ENCODE data around the gene PKMYT1. TPM values are rescaled to one million over a fixed set of nuclear protein-coding genes. Genes with fewer than 3 reads are reported as not detected.
A peak's percentile ranks its signal among the peaks of the same experiment; 100 is the strongest.

The PKMYT1 gene
- total RNA-seq, 1 experiment from 2014 or later, result 34.7 TPM

GRCh38 chr16:3003582-3004270 is 23.5 kb upstream of the PKMYT1 start:
- BruUV-seq (replicated peaks), result no TSS peak
- peak; percentile 99 for DNase-seq (ENCODE audit: unreplicated experiment)
- peak; percentile 33 for TF ChIP-seq CTCF (IDR thresholded peaks at IDR 0.05; ENCODE audit: unreplicated experiment)
- Mint-ChIP-seq H3K27ac (ENCODE audit: low read depth, unreplicated experiment) (no peak overlapping the region), H3K9me3 (ENCODE audit: unreplicated experiment) (no peaks in the 10 kb centered on the region), H3K4me1 (ENCODE audit: insufficient read depth, unreplicated experiment) (no peaks in the 10 kb centered on the region), H3K27me3 (ENCODE audit: insufficient read depth, unreplicated experiment) (no peaks in the 10 kb centered on the region), H3K36me3 (ENCODE audit: insufficient read depth, unreplicated experiment) (no peaks in the 10 kb centered on the region), H3K4me3 (ENCODE audit: unreplicated experiment) (peak overlapping the region; percentile 60)
- POLR2A ChIA-PET, result interaction anchor here (0.7 to 2.2 kb wide), 12 partner anchors 12 to 957 kb away, joined by 3 to 41 read pairs (median 4); partner anchors contain the start of genes FLYWCH1, FLYWCH2, HCFC1R1 and THOC6
- CTCF ChIA-PET, result interaction anchor here (0.6 to 9.6 kb wide), 14 partner anchors 10 to 786 kb away, joined by 3 to 121 read pairs (median 4); partner anchors contain the start of gene TNFRSF12A
- intact Hi-C loops (cut with micrococcal nuclease), result loop anchor here (1.0 kb wide), 2 partner anchors 17 to 25 kb away; partner anchors contain the start of gene TNFRSF12A

- POLR2A ChIA-PET, result interaction anchor here (1.7 kb wide), 1 partner anchor 89 kb away, joined by 3 read pairs; the partner anchor contains the start of gene FLYWCH1
- no peak for TF ChIP-seq CTCF (IDR thresholded peaks at IDR 0.05; ENCODE audit: unreplicated experiment)
- H3K4me1 Mint-ChIP-seq (ENCODE audit: insufficient read depth, unreplicated experiment), result no peaks in the 10 kb centered on the region
- H3K36me3 Mint-ChIP-seq (ENCODE audit: insufficient read depth, unreplicated experiment), result no peaks in the 10 kb centered on the region
- H3K4me3 Mint-ChIP-seq (ENCODE audit: unreplicated experiment), result no peak overlapping the region
- CTCF ChIA-PET, result interaction anchor here (0.9 to 9.6 kb wide), 2 partner anchors 27 to 57 kb away, joined by 4 to 121 read pairs; no protein-coding TSS in a partner anchor
- intact Hi-C loops (cut with micrococcal nuclease), result no loop called here
- H3K27ac Mint-ChIP-seq (ENCODE audit: low read depth, unreplicated experiment), result no peak overlapping the region
- no peak for DNase-seq (ENCODE audit: unreplicated experiment)
- no peaks in the 10 kb centered on the region for H3K27me3 Mint-ChIP-seq (ENCODE audit: insufficient read depth, unreplicated experiment)
- no TSS peak for BruUV-seq (replicated peaks)
- H3K9me3 Mint-ChIP-seq (ENCODE audit: unreplicated experiment), result no peaks in the 10 kb centered on the region
These were observed 21.1 kb upstream of the PKMYT1 start for GRCh38 chr16:3001316-3001715.

- H3K4me3 Mint-ChIP-seq (ENCODE audit: unreplicated experiment), result no peak overlapping the region
- CTCF ChIA-PET, result interaction anchor here (0.9 to 9.6 kb wide), 2 partner anchors 28 to 58 kb away, joined by 4 to 121 read pairs; no protein-coding TSS in a partner anchor
- intact Hi-C loops (cut with micrococcal nuclease), result no loop called here
- POLR2A ChIA-PET, result no interaction called here
- no peak for DNase-seq (ENCODE audit: unreplicated experiment)
- no peak for TF ChIP-seq CTCF (IDR thresholded peaks at IDR 0.05; ENCODE audit: unreplicated experiment)
- H3K36me3 Mint-ChIP-seq (ENCODE audit: insufficient read depth, unreplicated experiment), result no peaks in the 10 kb centered on the region
- no TSS peak for BruUV-seq (replicated peaks)
- H3K9me3 Mint-ChIP-seq (ENCODE audit: unreplicated experiment), result no peaks in the 10 kb centered on the region
- peak overlapping the region; percentile 67 for H3K27ac Mint-ChIP-seq (ENCODE audit: low read depth, unreplicated experiment)
- H3K4me1 Mint-ChIP-seq (ENCODE audit: insufficient read depth, unreplicated experiment), result no peaks in the 10 kb centered on the region
- no peaks in the 10 kb centered on the region for H3K27me3 Mint-ChIP-seq (ENCODE audit: insufficient read depth, unreplicated experiment)
These were observed 20.3 kb upstream of the PKMYT1 start for GRCh38 chr16:3000540-3000939.

- H3K9me3 Mint-ChIP-seq (ENCODE audit: unreplicated experiment), result no peaks in the 10 kb centered on the region
- H3K27me3 Mint-ChIP-seq (ENCODE audit: insufficient read depth, unreplicated experiment), result no peaks in the 10 kb centered on the region
- intact Hi-C loops (cut with micrococcal nuclease), result no loop called here
- no peak overlapping the region for H3K27ac Mint-ChIP-seq (ENCODE audit: low read depth, unreplicated experiment)
- ChIA-PET POLR2A (interaction anchor here (1.3 kb wide), 1 partner anchor 20 kb away, joined by 3 read pairs; the partner anchor contains the start of gene TNFRSF12A), CTCF (interaction anchor here (9.6 kb wide), 1 partner anchor 29 kb away, joined by 121 read pairs; no protein-coding TSS in a partner anchor)
- no TSS peak for BruUV-seq (replicated peaks)
- DNase-seq (ENCODE audit: unreplicated experiment), result no peak
- no peaks in the 10 kb centered on the region for H3K36me3 Mint-ChIP-seq (ENCODE audit: insufficient read depth, unreplicated experiment)
- no peak overlapping the region for H3K4me3 Mint-ChIP-seq (ENCODE audit: unreplicated experiment)
- TF ChIP-seq CTCF (IDR thresholded peaks at IDR 0.05; ENCODE audit: unreplicated experiment), result no peak
- H3K4me1 Mint-ChIP-seq (ENCODE audit: insufficient read depth, unreplicated experiment), result no peaks in the 10 kb centered on the region
These were observed 19.7 kb upstream of the PKMYT1 start for GRCh38 chr16:2999929-3000328.
